Esophagus squamous epithelium (tissue), 4 donors: ENCODE data around the gene FILIP1.

Source experiments
- CTCF ChIP-seq, 6 experiments: fragments of 450-650 bp in 4 of 6; fragments of 200-600 bp in 2 of 6; sonication (generic) in 2 of 6; IDR thresholded peaks; one replicate each; pipeline ENCODE4 v1.5.1; 2016 to 2019; ENCODE audit warnings: antibody characterized with exemption in 6 of 6, mild to moderate bottlenecking in 4 of 6, moderate library complexity in 4 of 6
- POLR2A ChIP-seq, 4 donors: fragments of 450-650 bp; IDR thresholded peaks; one replicate each; pipeline ENCODE4 v1.6.1; 2017; ENCODE audit warnings: antibody characterized with exemption in 4 of 4, mild to moderate bottlenecking in 4 of 4, moderate library complexity in 3 of 4

GRCh38 chr6:75279418-75279817, 214.2 kb downstream of the FILIP1 start:
- no peak for TF ChIP-seq CTCF (IDR thresholded peaks at IDR 0.05)
- TF ChIP-seq POLR2A (IDR thresholded peaks at IDR 0.05) = no peak
